Vagina (tissue), 2 donors: Measurements from ENCODE around the gene SPAG16. TPM values are rescaled to one million over a fixed set of nuclear protein-coding genes. Genes with fewer than 3 reads are reported as not detected.
"Not testable (repeated sequence)": the region's sequence is repeated elsewhere in the genome, so short reads cannot be mapped to it uniquely, and the experiment has no call there.

Experiments
- DNase-seq, 2 donors: peaks; one replicate each; pipeline ENCODE4 v3.0.0-alpha.2; 2017; ENCODE audit errors: extremely low spot score in 2 of 2
- H3K27ac ChIP-seq: fragments of 200-600 bp; sonication (generic); one replicate; pipeline ENCODE4 v1.5.1; 2019
- H3K27me3 ChIP-seq: fragments of 200-600 bp; sonication (generic); one replicate; pipeline ENCODE4 v1.5.1; 2019
- H3K36me3 ChIP-seq, 2 donors: fragments of 200-600 bp; sonication (generic); one replicate each; pipeline ENCODE4 v1.5.1; 2017 to 2019
- H3K4me1 ChIP-seq: fragments of 200-600 bp; sonication (generic); one replicate; pipeline ENCODE4 v1.5.1; 2019
- H3K4me3 ChIP-seq, 2 donors: fragments of 200-600 bp; sonication (generic); 1 replicate in 1 of 2; 2 replicates in 1 of 2; pipeline ENCODE4 v1.5.1; 2016 to 2019
- H3K9me3 ChIP-seq: fragments of 200-600 bp; sonication (generic); one replicate; pipeline ENCODE4 v1.5.1; 2019
- POLR2A ChIP-seq, 2 donors: fragments of 450-650 bp; IDR thresholded peaks; one replicate each; pipeline ENCODE4 v1.6.1; 2017; ENCODE audit warnings: antibody characterized with exemption in 2 of 2, mild to moderate bottlenecking in 2 of 2, moderate library complexity in 2 of 2
- POLR2AphosphoS5 ChIP-seq, 2 donors: sonication (generic); formaldehyde crosslinking; IDR thresholded peaks; one replicate each; pipeline ENCODE4 v1.9.0; 2017; ENCODE audit warnings: antibody characterized with exemption in 2 of 2, mild to moderate bottlenecking in 2 of 2, low read depth in 1 of 2; ENCODE audit not compliant: insufficient read depth in 1 of 2
- intact Hi-C: fragments of 100-400 bp; cut with DNase I; formaldehyde crosslinking; loops from one replicate; pipeline ENCODE4 v1.15.1; 2023
- total RNA-seq: library from RNA; depleted of rRNA; stranded (reverse); fragments of >200 nt; gene quantifications from one replicate; pipeline ENCODE4 v1.2.3, GENCODE V29; 2016
- TF ChIP-seq, protein P1 (sequence below), 3 experiments: fragments of 450-650 bp in 2 of 3; fragments of 200-600 bp in 1 of 3; sonication (generic) in 1 of 3; IDR thresholded peaks; one replicate each; pipeline ENCODE4 v1.5.1; 2017 to 2019; ENCODE audit warnings: antibody characterized with exemption in 3 of 3, mild to moderate bottlenecking in 2 of 3, moderate library complexity in 2 of 3

Gene SPAG16
- total RNA-seq, 1 donor from 2014 or later: 30.2 TPM

- TF ChIP-seq, protein P1, sequence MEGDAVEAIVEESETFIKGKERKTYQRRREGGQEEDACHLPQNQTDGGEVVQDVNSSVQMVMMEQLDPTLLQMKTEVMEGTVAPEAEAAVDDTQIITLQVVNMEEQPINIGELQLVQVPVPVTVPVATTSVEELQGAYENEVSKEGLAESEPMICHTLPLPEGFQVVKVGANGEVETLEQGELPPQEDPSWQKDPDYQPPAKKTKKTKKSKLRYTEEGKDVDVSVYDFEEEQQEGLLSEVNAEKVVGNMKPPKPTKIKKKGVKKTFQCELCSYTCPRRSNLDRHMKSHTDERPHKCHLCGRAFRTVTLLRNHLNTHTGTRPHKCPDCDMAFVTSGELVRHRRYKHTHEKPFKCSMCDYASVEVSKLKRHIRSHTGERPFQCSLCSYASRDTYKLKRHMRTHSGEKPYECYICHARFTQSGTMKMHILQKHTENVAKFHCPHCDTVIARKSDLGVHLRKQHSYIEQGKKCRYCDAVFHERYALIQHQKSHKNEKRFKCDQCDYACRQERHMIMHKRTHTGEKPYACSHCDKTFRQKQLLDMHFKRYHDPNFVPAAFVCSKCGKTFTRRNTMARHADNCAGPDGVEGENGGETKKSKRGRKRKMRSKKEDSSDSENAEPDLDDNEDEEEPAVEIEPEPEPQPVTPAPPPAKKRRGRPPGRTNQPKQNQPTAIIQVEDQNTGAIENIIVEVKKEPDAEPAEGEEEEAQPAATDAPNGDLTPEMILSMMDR (IDR thresholded peaks at IDR 0.05): no peak
- no peaks in the 10 kb centered on the region for H3K36me3 ChIP-seq
- intact Hi-C loops: no loop called here
- no peaks in the 10 kb centered on the region for H3K9me3 ChIP-seq
- no peak for DNase-seq
- H3K4me1 ChIP-seq: no peaks in the 10 kb centered on the region
- no peaks in the 10 kb centered on the region for H3K27me3 ChIP-seq
- H3K27ac ChIP-seq: no peak overlapping the region
- H3K4me3 ChIP-seq: no peak overlapping the region
Observed at GRCh38 chr2:213696442-213696841, 412.2 kb downstream of the SPAG16 start.

- H3K4me1 ChIP-seq, H3K27ac ChIP-seq, H3K36me3 ChIP-seq, intact Hi-C loops, H3K27me3 ChIP-seq, DNase-seq, H3K4me3 ChIP-seq, H3K9me3 ChIP-seq: not testable (repeated sequence)
Observed at GRCh38 chr2:213701365-213701764, 417.1 kb downstream of the SPAG16 start.

GRCh38 chr2:213703406-213704098 is 419.3 kb downstream of the SPAG16 start:
- Histone ChIP-seq H3K4me3 (no peak overlapping the region), H3K27ac (no peak overlapping the region), H3K9me3 (no peaks in the 10 kb centered on the region), H3K27me3 (no peaks in the 10 kb centered on the region), H3K36me3 (no peaks in the 10 kb centered on the region), H3K4me1 (no peaks in the 10 kb centered on the region)
- intact Hi-C loops: no loop called here
- no peak for TF ChIP-seq POLR2AphosphoS5 (IDR thresholded peaks at IDR 0.05; ENCODE audit: insufficient read depth in 1 of 2, low read depth in 1 of 2)
- TF ChIP-seq POLR2A (IDR thresholded peaks at IDR 0.05): no peak
- TF ChIP-seq, protein P1 (IDR thresholded peaks at IDR 0.05): no peak
- no peak for DNase-seq

- no peaks in the 10 kb centered on the region for H3K36me3 ChIP-seq
- H3K27ac ChIP-seq: no peak overlapping the region
Observed at GRCh38 chr2:213710164-213710563, 425.9 kb downstream of the SPAG16 start.

DNA sequence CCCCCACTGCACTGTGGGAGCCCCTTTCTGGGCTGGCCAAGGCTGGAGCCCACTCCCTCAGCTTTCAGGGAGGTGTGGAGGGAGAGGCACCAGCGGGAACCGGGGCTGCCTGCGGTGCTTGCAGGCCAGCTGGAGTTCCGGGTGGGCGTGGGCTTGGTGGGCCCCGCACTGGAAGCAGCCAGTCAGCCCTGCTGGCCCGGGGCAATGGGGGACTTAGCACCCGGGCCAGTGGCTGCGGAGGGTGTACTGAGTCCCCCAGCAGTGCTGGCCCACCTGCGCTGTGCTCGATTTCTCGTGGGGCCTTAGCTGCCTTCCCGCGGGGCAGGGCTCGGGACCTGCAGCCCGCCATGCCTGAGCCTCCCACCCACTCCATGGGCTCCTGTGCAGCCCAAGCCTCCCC is 434.1 kb downstream of the SPAG16 start:
- H3K9me3 ChIP-seq, H3K4me3 ChIP-seq, DNase-seq, H3K27ac ChIP-seq, H3K27me3 ChIP-seq, H3K4me1 ChIP-seq, intact Hi-C loops, H3K36me3 ChIP-seq: not testable (repeated sequence)

More at GRCh38 chr2:213710164-213710563, 425.9 kb downstream of the SPAG16 start:
- TF ChIP-seq POLR2A (IDR thresholded peaks at IDR 0.05) (no peak), POLR2AphosphoS5 (IDR thresholded peaks at IDR 0.05; ENCODE audit: insufficient read depth in 1 of 2, low read depth in 1 of 2) (no peak)
- TF ChIP-seq, protein P1 (IDR thresholded peaks at IDR 0.05): no peak
- H3K4me1 ChIP-seq: no peaks in the 10 kb centered on the region
- no peak overlapping the region for H3K4me3 ChIP-seq
- no peaks in the 10 kb centered on the region for H3K27me3 ChIP-seq
- intact Hi-C loops: no loop called here
- no peaks in the 10 kb centered on the region for H3K9me3 ChIP-seq
- DNase-seq: no peak

GRCh38 chr2:213722565-213722964 is 438.3 kb downstream of the SPAG16 start:
- Histone ChIP-seq H3K36me3 (no peaks in the 10 kb centered on the region), H3K9me3 (no peaks in the 10 kb centered on the region), H3K27ac (no peak overlapping the region), H3K4me1 (no peaks in the 10 kb centered on the region), H3K4me3 (no peak overlapping the region), H3K27me3 (no peaks in the 10 kb centered on the region)
- no peak for TF ChIP-seq POLR2AphosphoS5 (IDR thresholded peaks at IDR 0.05; ENCODE audit: insufficient read depth in 1 of 2, low read depth in 1 of 2)
- no peak for TF ChIP-seq POLR2A (IDR thresholded peaks at IDR 0.05)
- TF ChIP-seq, protein P1 (IDR thresholded peaks at IDR 0.05): no peak
- intact Hi-C loops: no loop called here
- no peak for DNase-seq
